Neural crest cell (in vitro differentiated cells): ENCODE data around the gene NCAN. TPM values are rescaled to one million over a fixed set of nuclear protein-coding genes. Genes with fewer than 3 reads are reported as not detected.

Source experiments
- DNase-seq: peaks from one replicate; pipeline ENCODE4 v3.0.0; 2021; ENCODE audit warnings: low read depth, mixed read lengths, low spot score
- H3K27ac Mint-ChIP-seq: one replicate; pipeline ENCODE4 v1.8.0; 2021; ENCODE audit warnings: mild to moderate bottlenecking, mixed read lengths; ENCODE audit not compliant: unreplicated experiment
- H3K27me3 Mint-ChIP-seq: 2 replicates; pipeline ENCODE4 v1.8.0; 2021; ENCODE audit warnings: low read depth, mild to moderate bottlenecking, mixed read lengths
- H3K36me3 Mint-ChIP-seq: 2 replicates; pipeline ENCODE4 v1.8.0; 2021; ENCODE audit warnings: low read depth, mild to moderate bottlenecking, mixed read lengths
- H3K4me1 Mint-ChIP-seq: 2 replicates; pipeline ENCODE4 v1.8.0; 2021; ENCODE audit warnings: mixed read lengths
- H3K4me3 Mint-ChIP-seq: one replicate; pipeline ENCODE4 v1.8.0; 2021; ENCODE audit warnings: mild to moderate bottlenecking, mixed read lengths
- H3K9me3 Mint-ChIP-seq: 2 replicates; pipeline ENCODE4 v1.8.0; 2021; ENCODE audit warnings: mixed read lengths
- total RNA-seq: library from RNA; stranded (reverse); gene quantifications from 2 replicates; pipeline ENCODE4 v1.2.1, GENCODE V29; 2021
- TF ChIP-seq, protein P1 (sequence below): fragments of 200-600 bp; sonication (generic); conservative IDR thresholded peaks from 2 replicates; pipeline ENCODE4 v1.5.0; 2021; ENCODE audit warnings: antibody characterized with exemption, mild to moderate bottlenecking

The NCAN gene
- total RNA-seq, 1 donor from 2014 or later, result 12.3 TPM

DNA sequence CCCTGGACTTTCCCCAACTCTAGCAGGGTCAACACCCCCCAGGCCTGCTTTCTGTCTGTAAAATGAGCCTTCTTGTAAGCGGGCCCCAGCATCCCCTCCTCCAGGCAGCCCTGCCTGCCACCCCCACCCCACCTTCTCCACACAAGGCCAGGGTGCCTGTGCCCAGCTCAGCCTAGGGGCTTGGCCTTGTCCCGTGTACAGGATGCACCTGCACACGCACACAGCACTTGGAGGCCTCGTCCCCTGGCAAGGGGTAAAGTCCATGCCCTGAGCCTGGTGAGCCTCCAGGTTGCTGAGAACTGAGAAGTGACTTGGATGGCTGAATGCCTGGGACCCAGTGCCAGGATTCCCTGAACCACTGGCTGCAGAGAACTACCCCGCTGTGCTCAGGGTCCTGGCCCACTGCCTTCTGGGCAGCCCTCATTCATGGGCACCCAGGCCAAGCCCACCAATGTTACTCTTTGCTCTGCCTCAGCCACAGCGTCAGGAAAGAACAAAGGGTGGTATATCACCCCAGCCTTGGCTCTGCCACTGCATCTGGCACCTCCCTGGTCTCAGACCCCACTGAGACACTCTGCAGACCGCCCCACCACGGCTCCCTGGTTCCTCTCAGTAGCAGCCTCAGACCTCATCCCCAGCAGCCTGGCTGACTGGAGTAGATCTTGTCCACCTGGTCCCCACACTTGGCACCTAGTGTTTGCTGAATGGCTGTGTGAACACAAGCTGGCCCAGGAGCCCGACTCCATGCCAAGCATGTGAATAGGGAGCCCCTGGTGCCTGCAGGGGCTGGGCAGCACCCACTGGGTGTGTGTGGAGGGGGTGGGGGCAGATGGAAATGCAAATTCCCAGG lies 63.2 kb downstream of the NCAN start:
- TF ChIP-seq, protein P1, sequence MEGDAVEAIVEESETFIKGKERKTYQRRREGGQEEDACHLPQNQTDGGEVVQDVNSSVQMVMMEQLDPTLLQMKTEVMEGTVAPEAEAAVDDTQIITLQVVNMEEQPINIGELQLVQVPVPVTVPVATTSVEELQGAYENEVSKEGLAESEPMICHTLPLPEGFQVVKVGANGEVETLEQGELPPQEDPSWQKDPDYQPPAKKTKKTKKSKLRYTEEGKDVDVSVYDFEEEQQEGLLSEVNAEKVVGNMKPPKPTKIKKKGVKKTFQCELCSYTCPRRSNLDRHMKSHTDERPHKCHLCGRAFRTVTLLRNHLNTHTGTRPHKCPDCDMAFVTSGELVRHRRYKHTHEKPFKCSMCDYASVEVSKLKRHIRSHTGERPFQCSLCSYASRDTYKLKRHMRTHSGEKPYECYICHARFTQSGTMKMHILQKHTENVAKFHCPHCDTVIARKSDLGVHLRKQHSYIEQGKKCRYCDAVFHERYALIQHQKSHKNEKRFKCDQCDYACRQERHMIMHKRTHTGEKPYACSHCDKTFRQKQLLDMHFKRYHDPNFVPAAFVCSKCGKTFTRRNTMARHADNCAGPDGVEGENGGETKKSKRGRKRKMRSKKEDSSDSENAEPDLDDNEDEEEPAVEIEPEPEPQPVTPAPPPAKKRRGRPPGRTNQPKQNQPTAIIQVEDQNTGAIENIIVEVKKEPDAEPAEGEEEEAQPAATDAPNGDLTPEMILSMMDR, result no peak
- H3K27me3 Mint-ChIP-seq, result no peaks in the 10 kb centered on the region
- H3K4me1 Mint-ChIP-seq, result peaks cover 8% of the 10 kb centered on the region
- DNase-seq, result no peak
- H3K4me3 Mint-ChIP-seq, result no peak overlapping the region
- H3K36me3 Mint-ChIP-seq, result no peaks in the 10 kb centered on the region
- no peaks in the 10 kb centered on the region for H3K9me3 Mint-ChIP-seq
- H3K27ac Mint-ChIP-seq, result no peak overlapping the region

DNA sequence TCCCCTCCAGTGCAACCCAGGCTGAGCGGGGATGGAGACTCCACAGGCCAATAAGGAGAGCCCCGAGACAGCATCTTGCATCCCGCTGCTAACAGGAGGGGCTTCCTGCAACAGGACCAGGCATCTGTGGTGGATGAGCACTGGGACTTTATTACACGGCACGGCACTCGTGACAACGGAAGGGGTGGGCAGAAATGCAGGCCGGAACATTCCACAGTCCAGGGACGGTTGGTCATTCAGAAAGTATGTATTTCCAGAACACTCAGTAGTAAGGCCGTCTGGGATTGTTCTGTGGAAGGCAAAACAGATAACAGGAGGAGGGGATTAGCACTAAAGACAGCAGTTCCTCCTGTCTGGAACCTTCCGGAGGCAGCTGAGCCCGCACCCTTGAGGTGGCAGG lies 64.6 kb downstream of the NCAN start:
- no peaks in the 10 kb centered on the region for H3K9me3 Mint-ChIP-seq
- no peak for DNase-seq
- TF ChIP-seq, protein P1, result no peak
- H3K4me3 Mint-ChIP-seq, result no peak overlapping the region
- H3K4me1 Mint-ChIP-seq, result peaks cover 8% of the 10 kb centered on the region
- H3K27ac Mint-ChIP-seq, result no peak overlapping the region
- H3K36me3 Mint-ChIP-seq, result peaks cover 3% of the 10 kb centered on the region
- no peaks in the 10 kb centered on the region for H3K27me3 Mint-ChIP-seq

DNA sequence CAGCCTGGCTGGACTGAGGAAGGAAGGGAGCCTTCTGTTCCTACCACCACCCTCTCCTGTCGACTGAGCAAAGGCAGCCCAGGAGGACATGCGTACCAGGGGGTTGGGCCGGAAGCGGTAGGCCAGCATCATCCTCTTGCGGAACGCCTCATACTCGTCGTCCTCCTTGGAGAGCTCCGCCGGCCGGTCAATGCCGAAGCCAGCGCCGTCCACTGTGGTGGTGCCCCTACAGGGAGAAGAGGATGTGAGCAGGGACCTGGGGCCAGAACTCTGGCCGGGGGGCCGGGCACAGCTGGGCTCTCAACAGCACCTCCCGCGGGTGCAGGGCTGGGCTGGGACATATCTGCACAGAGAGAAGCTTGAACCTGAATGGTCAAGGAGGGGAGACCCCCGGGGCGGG lies 65.1 kb downstream of the NCAN start:
- Mint-ChIP-seq H3K27me3 (no peaks in the 10 kb centered on the region), H3K4me3 (no peak overlapping the region), H3K9me3 (no peaks in the 10 kb centered on the region), H3K36me3 (peaks cover 3% of the 10 kb centered on the region), H3K27ac (no peak overlapping the region), H3K4me1 (peaks cover 8% of the 10 kb centered on the region)
- DNase-seq, result no peak
- TF ChIP-seq, protein P1, result no peak

DNA sequence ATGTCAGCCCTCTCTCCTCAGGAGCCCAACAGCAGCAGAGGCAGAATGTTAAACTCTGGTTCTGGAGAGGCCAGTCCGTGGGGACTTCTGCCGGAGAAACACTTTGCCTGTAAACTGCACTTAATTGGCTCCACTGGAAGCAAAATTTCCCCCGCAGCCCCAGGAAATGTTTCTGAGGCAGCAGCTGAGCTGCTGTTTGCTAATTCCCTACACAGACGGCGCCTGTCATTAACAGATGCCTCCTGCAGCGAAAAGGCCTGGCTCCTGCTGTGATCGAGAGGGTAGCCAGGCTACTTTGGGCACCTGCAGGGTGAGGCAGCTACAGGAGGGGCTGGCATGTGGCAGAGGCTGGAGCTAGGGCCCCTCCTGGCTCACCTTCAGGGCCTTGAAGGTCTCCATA lies 66.6 kb downstream of the NCAN start:
- no peaks in the 10 kb centered on the region for H3K27me3 Mint-ChIP-seq
- TF ChIP-seq, protein P1, result no peak
- H3K4me3 Mint-ChIP-seq, result no peak overlapping the region
- peaks cover 4% of the 10 kb centered on the region for H3K4me1 Mint-ChIP-seq
- no peak overlapping the region for H3K27ac Mint-ChIP-seq
- no peak for DNase-seq
- peaks cover 3% of the 10 kb centered on the region for H3K36me3 Mint-ChIP-seq
- no peaks in the 10 kb centered on the region for H3K9me3 Mint-ChIP-seq

DNA sequence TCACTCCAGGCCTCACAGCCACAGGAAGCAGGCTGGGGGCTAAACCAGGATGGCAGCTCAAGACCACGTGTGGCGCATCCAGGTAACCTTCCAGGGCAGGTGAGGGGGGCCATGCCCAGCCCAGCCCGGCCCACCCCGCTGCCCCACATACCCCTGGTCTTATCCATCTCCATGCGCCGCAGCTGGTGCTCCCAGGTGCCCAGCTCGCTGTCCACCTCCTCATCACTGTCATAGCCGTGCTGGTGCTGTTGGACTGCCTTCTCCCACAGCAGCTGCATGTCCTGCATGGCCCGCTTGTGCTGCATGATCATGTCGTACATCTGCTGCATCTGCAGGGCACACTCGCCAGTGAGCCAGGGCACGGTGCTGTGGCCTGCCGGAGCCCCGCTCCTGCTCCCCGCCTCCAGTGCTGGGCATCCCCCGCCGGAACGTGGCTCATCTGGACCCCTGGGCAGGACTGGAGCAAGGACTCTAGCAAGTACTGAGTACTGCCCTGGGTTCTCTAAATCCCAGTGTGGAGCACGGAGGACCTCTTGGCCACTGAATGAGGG lies 67.4 kb downstream of the NCAN start:
- TF ChIP-seq, protein P1, result no peak
- Mint-ChIP-seq H3K27me3 (no peaks in the 10 kb centered on the region), H3K36me3 (peaks cover 7% of the 10 kb centered on the region), H3K9me3 (no peaks in the 10 kb centered on the region), H3K4me1 (no peaks in the 10 kb centered on the region), H3K27ac (no peak overlapping the region), H3K4me3 (no peak overlapping the region)
- no peak for DNase-seq
